Activated CD4-positive, alpha-beta T cell treated with anti-CD3 and anti-CD28 coated beads, Interleukin-2, amount 50 U/mL, for 24 hours (primary cell): Measurements from ENCODE around the gene KLK8.

Source experiments
- DNase-seq, 2 donors: peaks; one replicate each; pipeline ENCODE4 v3.0.0-alpha.2; 2020; ENCODE audit warnings: low read depth in 1 of 2, low spot score in 1 of 2

The KLK8 gene

GRCh38 chr19:50957587-50957986 lies 43.8 kb downstream of the KLK8 start:
- DNase-seq: no peak

GRCh38 chr19:50952910-50953309 lies 48.5 kb downstream of the KLK8 start, which contains the start of gene KLK5:
TSS of gene KLK5 (minus strand) at chr19:50953038. CDS start at chr19:50952657, 381 bp downstream.
- no peak for DNase-seq

GRCh38 chr19:50949861-50950260 lies 51.5 kb downstream of the KLK8 start:
- no peak for DNase-seq

GRCh38 chr19:50947123-50947522 lies 54.3 kb downstream of the KLK8 start:
- no peak for DNase-seq
